ENCODE data around the gene AP5B1. TPM values are rescaled to one million over a fixed set of nuclear protein-coding genes. Genes with fewer than 3 reads are reported as not detected.

Gene AP5B1
- total RNA-seq, 1 experiment from 2014 or later = 9.4 TPM

- Histone ChIP-seq H3K79me1 (ENCODE audit: insufficient read depth, low read depth, low read length, poor library complexity, severe bottlenecking) (no peaks in the 10 kb centered on the region), H3K9me3 (ENCODE audit: control insufficient read depth, low read depth, low read length) (no peaks in the 10 kb centered on the region), H3K18ac (ENCODE audit: insufficient read length, low read depth, low read length) (no peak overlapping the region), H3K79me2 (ENCODE audit: insufficient read depth, low read length) (no peaks in the 10 kb centered on the region), H3K4me2 (ENCODE audit: insufficient read depth, insufficient read length, low read length) (no peak overlapping the region), H3K9ac (ENCODE audit: extremely low read depth, insufficient read length, low read length) (no peak overlapping the region), H2BK20ac (ENCODE audit: low read depth, low read length, poor library complexity, severe bottlenecking) (no peak overlapping the region), H2BK15ac (ENCODE audit: low read depth, low read length) (no peak overlapping the region), H3K4me1 (ENCODE audit: insufficient read depth, low read length) (no peaks in the 10 kb centered on the region), H3K23ac (ENCODE audit: insufficient read length, low read depth, low read length) (no peak overlapping the region), H2BK5ac (ENCODE audit: insufficient read length, low read length) (no peak overlapping the region), H3K27me3 (ENCODE audit: insufficient read depth, low read length) (no peaks in the 10 kb centered on the region), H3K23me2 (ENCODE audit: insufficient read length, low read depth, low read length, poor library complexity, severe bottlenecking) (no peaks in the 10 kb centered on the region), H4K5ac (ENCODE audit: insufficient read length, low read depth, low read length) (no peak overlapping the region), H3K56ac (ENCODE audit: insufficient read length, low read depth, low read length) (no peak overlapping the region), H3K14ac (ENCODE audit: insufficient read depth, low read length) (no peak overlapping the region), H3T11ph (ENCODE audit: low read length) (no peak overlapping the region), H4K91ac (ENCODE audit: insufficient read length, low read depth, low read length) (no peak overlapping the region), H4K8ac (replicated peaks; ENCODE audit: insufficient read length, low read depth, low read length) (no peak overlapping the region), H2AFZ (ENCODE audit: low read length) (no peak overlapping the region), H2BK120ac (ENCODE audit: low read depth, low read length, poor library complexity, severe bottlenecking) (no peak overlapping the region), H3K27ac (ENCODE audit: insufficient read length, low read depth, low read length) (no peak overlapping the region), H2AK5ac (ENCODE audit: insufficient read length, low read length) (no peak overlapping the region), H2BK12ac (ENCODE audit: insufficient read length, low read depth, low read length) (no peak overlapping the region), H3K4ac (ENCODE audit: low read depth, low read length) (no peak overlapping the region), H4K20me1 (ENCODE audit: control insufficient read depth, insufficient read depth, insufficient read length) (no peaks in the 10 kb centered on the region)
- H3K9me3 Mint-ChIP-seq = peaks cover 7 to 9% of the 10 kb centered on the region in 2 experiments; a peak in 3 of 5 replicates
- peaks cover 54% of the 10 kb centered on the region for H3K27me3 Mint-ChIP-seq (ENCODE audit: low read depth)
- no peak overlapping the region for H3K27ac Mint-ChIP-seq
- no peaks in the 10 kb centered on the region for H3K4me1 Mint-ChIP-seq
- H3K4me3 Mint-ChIP-seq = no peak overlapping the region
- DNase-seq = no peak
- WGBS (ENCODE audit: extremely low coverage, insufficient read length, low lambda C conversion rate) = no CpG with 5 or more reads among the region's 8 CpGs
- H3K36me3 Mint-ChIP-seq (ENCODE audit: insufficient read depth in 1 of 3, low read depth in 3 of 3) = no peaks in the 10 kb centered on the region
- TF ChIP-seq CTCF (conservative IDR thresholded peaks at IDR 0.05) = no peak
These were observed 36.1 kb downstream of the AP5B1 start for GRCh38 chr11:65744699-65745042.
